GM19035 (cell line): Measurements from ENCODE around the gene PDZD4.

Experiments
- ATAC-seq: cut with Tn5 transposase; IDR thresholded peaks from one replicate; pipeline ENCODE4 v1.9.1; 2021; ENCODE audit not compliant: unreplicated experiment

Gene PDZD4, protein sequence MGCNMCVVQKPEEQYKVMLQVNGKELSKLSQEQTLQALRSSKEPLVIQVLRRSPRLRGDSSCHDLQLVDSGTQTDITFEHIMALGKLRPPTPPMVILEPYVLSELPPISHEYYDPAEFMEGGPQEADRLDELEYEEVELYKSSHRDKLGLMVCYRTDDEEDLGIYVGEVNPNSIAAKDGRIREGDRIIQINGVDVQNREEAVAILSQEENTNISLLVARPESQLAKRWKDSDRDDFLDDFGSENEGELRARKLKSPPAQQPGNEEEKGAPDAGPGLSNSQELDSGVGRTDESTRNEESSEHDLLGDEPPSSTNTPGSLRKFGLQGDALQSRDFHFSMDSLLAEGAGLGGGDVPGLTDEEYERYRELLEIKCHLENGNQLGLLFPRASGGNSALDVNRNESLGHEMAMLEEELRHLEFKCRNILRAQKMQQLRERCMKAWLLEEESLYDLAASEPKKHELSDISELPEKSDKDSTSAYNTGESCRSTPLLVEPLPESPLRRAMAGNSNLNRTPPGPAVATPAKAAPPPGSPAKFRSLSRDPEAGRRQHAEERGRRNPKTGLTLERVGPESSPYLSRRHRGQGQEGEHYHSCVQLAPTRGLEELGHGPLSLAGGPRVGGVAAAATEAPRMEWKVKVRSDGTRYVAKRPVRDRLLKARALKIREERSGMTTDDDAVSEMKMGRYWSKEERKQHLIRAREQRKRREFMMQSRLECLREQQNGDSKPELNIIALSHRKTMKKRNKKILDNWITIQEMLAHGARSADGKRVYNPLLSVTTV

DNA sequence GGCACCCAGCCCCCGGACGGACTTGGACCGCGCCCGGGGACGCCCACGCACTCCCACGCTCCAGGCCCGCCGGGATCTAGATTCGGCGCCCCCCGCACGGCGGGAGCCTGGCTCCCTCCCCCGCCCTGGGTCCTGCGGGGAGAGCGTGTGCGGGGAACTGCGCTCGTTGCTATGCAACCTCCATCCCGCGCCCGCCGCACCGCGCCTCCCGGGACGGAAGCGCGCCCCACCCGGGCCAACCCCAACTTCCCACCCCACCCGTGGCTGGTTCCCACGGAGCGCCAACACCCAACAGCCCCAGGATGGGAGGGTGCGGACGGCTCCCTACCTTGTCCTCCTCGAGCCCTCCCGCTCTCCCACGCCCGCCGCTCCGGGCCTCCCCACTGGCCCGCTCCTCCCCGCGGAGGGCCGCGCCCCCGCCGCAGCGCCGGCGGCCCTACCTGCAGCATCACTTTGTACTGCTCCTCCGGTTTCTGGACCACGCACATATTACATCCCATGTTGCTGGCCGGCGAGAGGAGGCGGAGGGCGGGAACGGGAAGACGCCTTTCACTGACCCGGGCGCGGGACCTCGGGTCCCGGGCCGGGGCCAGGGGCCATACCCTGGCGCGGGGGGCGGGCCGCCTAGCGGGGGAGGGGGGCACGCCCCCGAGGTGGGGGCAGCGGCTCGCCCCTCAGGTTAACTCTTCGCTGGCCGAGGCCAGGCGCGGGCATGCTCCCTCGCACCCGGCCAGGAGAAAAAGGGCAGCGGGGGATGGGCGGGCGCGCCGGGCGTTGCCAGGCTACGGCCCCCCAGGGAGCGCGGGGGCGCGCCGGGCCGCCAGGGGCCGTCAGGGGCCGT is at the start of gene PDZD4:
TSS of gene PDZD4 (minus strand) at position 746 of the 841 bp plus-strand sequence. CDS start at position 500, 246 bp downstream.
- no peak for ATAC-seq

DNA sequence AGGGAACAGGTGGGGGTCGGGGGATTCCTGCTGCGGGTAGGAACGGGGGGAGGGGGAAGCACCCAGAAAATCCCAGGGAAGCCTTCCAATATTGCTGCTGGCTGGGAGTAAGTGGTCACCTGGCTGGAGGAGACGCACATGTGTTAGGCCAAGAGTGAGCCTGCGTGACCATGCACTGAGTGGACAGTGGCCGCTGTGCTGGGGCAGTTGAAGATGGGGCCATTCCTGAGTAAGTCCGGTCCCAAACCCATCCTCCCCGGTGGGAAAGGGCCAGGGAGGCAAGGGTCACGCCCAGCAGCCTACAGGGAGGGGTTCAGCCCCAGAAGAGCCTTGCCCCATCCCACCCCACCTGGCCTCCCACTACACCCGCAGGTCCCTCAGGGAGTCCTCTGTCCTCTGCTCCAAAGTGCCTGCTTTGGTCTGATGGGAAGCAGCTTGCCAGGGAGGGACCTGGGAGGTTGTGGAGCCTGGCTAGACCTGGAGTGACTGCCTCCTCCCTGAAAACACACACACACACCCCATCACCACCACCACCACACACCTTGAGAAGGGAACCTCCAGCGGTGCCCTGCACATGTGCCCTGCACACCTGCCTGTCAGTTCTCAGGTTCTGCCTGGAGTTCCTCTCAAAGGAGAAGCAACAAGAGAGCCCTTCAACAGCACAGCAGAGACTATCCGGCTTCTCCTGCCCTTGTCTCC is 49.5 kb upstream of the PDZD4 start:
- no peak for ATAC-seq

DNA sequence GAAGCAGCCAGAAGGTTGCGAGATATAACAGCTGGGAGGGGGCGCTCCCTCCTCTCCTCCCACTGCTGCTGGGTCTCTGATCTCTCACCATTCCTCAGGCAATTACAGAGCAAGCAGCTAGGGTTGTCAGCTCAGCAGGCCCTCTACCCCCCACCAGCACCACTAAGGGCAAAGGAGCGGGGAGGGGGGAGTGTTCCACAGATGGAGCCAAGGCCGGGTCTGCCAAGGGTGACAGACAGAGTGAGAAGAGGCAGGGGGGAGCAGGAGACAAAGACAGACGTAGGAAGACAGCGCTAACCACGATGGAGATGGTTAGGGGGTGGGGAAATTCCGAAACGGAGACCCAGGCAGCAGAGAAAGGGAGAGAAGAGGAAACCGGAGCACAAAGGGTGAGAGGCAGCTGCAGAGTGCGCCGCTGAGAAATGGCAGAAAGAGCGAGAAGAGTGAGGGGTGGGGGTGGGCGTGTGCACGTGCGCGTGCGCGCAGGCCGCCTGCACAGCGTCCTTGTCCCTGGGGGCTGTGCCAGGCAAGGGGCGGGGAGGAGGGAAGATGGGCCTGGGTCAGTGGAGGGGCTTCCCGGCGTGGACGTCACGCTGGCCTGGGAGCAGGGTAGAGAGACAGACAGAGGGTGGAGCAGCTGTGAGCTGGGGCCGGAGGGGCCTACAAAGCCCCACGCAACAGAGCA is 48.8 kb upstream of the PDZD4 start:
- ATAC-seq: no peak

DNA sequence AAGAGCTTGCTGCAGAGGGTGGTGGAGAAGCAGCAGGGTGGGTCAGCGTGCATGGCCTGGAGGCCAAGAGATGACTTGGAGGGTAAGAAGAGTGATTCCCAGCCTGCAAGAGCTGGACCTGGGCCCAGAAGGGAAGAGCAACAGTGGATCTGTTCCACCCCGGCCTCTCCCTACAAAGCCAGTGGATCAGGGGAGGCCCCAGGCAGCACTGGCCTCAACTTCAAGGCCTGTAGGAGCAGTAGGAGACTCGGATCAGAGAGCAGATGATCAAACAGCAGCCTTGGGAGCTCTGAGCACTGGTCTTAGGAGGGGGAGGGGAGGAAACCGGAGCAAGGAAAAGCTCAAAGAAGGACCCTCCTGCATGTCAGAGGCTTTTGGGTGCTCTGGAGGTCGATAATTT is 48.0 kb upstream of the PDZD4 start:
- ATAC-seq: no peak

DNA sequence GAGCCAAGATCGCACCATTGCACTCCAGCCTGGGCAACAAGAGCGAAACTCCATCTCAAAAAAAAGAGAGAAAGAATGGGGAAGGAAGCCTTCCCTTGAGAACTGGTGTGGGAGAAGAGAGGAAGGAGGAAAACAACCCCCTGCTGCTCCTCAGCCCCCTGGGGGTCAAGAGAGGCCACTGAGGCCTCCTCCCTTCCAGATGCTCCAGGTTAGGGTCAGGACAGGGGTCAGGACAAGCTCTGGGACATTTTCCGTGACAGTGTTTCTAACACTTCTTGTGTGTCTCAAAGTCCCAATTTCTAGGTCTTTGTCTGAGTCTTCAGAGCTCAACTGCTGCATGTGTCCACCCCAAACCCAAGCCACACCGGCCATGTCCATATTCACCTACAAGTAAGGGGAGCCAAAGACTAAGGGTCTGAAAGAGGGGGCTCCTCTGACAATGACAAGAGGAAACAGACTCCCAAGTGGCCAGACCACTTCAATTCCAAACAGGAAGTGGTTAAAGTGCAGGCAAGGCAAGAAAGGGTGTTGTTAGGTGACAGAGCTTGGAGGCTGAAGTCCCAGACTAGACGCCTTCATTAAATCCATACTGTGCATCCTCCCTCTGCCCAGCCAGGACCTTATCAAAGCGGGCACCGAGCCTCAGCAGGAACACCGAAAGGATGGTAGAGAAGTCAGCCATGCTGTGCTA is 47.4 kb upstream of the PDZD4 start:
- ATAC-seq: no peak

DNA sequence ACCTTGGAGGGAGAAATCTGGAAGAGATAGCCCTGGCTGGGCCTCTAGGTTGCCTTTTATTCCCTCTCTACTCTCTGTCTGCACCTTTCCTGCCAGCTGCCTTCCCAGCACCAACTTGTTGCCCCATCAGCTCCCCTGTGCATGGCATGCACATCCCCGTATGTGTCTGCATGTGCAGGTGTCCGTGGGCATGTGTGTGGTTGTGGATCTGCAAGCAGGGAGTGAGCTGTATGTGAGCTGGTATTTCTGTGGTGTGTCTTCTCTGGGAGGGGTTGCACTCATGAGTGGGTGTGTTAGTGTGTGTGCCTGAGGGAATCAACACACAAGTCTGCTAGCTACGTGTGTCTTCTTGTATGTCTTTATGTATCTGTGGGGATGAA is 45.8 kb upstream of the PDZD4 start:
- no peak for ATAC-seq

DNA sequence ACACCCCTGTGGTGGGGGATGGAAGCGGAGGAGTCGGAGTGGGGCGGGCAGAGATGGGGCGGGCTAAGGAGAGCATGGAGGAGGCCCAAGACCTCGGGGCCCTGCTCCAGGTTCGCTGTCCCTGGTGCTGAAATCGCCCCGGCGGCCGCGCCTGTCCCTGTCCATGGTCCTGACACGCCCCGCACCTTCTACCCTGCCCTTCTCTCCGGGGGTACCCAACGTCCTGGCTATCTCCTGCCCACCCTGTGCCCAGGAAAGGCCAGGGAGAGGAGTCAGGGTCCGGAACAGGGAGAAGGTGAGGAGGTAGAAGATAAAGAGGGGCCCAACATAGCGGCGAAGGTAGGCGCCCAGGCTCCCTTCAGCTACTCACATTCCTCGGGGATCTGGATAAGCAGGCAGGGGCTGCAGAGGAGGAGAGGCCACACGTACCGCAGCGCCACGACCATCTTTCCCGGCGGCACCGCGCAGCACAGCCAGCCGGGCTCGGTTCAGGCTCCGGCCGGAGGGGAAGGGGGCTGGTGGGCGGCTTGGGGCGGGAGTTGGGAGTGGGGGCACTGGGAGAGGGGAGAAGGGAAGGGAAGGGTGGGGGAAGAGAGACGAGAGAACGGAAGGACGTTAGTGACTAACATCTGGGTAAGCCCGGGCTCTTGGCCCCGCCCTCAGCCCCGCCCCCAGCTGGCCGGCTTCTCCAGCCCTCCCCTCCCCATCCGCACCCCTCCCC is 45.2 kb upstream of the PDZD4 start:
- ATAC-seq: no peak

DNA sequence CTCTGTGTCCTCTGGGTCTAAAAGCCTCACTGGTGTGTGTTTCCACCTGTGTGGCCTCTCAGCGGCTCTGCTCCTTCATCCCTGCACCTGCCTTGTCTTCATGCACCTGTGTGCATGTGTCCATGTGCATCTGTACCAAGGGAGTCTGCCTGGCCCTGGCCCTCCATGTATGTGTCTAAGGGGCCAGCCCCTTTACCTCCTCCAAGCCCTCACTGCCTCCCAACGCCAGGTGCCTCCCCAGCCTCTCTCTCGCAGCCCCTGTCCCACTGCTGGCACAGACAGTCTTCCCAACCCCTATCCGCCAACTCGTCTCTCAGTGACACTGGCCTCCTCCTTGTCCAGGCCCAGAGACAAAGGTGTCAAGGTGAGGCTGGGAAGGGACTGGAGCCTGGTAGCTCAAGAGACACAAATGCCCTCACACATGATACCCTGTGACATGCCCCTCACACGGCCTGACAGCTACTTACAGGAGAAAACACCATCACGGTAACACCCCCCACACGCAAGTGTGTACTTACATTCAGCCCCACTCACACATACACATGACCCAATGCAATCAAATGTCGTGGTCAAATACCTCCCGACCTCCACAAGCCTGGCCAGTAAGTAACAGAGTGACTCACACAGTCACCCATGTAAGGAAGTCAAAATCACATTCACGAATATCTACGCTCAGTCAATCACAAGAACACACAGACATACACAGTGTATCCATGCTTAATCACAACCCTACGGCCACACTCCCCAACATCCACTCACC is 44.2 kb upstream of the PDZD4 start:
- no peak for ATAC-seq

DNA sequence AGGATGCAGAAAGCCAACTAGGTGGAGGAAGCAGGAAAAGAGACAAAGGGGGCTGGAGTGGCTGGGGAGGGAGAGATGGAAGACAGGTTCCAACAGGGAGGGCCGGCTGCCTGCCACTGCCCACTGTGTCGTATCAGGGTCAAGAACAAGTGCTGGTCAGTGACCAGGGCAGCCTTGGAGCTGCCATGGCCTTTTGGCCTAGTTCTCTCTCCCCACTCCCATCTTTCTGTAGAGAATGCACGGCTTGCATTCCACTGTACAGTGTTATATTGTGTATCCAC is 43.7 kb upstream of the PDZD4 start:
- no peak for ATAC-seq

DNA sequence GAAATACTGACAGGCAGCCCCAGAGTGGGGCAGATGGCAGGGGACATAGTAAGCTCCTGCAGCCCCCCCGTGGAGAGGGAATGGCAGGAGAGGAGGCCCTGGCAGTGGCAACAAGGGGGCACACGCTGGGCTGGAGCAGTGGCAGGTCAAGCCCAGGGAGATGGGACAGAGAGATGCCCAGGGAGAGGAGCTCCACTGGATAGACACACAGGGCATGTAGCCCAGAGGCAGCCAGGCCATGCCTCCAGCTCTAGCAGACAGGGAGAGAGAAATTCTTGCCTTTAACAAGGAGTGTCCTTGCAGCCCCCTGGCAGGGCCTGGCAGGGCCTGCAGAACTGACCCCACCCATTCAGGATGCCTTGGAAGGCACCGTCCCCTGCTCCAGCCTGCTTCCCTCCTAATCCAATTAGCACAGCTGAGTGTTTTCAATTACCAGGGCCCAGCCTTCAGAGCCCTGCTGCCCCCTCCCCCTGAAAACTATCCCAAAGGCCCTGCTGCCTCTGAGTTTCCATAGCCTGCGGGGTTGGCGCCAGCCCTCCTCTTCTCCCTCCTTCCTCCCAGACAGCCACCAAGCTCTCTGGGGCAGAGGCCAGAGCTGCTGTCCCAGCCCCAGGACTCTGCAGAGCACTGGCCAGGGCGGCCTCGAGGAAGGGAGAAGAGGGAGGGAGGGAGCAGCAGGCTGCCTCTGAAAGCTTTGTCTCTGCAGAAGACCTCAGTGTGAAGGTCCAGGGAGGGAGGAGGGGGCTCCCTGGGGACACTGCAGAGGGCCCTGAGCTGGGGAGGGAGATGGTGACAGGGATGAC is 43.1 kb upstream of the PDZD4 start:
- ATAC-seq: no peak

DNA sequence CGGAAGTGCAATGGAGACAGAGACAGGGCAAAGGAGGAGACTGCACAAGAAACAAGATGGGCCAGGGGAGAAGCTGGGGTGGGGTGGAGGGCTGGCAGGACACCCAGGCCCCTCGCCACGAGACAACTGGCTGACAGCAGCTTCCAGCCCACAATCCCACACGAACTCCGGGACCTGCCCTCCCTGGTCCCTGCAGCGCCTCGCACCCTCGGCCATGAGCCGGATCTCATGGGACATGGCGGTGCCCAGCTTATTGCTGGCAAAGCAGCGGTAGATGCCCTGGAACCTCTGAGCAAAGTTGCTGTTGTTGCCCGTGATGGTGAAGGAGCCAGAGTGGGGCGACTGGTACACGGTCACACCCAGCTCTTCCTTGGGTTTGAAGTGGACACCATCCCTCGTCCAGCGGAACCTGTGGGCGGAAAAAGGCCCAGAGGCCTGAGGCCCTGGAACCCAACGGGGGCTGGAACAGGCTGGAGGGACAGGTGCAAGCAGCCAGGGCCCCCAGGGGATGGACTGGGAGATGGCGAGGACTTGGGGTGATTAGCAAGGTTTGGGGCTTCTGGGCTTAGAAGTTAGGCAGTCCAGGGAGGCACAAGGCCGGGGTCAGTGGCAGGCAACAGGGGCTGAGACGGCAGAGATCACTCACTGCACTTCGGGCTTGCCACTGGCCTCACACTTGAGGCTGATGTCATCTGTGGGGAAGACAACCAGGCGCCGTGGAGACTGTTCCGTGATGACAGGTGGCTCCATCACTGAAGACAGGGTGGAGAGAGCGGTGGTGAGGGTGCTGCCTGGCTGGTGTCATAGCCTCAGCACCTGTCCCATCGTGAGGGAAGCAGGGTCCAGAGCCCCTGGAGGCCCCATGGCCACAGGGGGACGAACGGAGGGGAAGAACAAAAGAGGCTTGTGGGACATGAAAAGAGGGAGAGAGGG is 41.9 kb upstream of the PDZD4 start:
- ATAC-seq: no peak

DNA sequence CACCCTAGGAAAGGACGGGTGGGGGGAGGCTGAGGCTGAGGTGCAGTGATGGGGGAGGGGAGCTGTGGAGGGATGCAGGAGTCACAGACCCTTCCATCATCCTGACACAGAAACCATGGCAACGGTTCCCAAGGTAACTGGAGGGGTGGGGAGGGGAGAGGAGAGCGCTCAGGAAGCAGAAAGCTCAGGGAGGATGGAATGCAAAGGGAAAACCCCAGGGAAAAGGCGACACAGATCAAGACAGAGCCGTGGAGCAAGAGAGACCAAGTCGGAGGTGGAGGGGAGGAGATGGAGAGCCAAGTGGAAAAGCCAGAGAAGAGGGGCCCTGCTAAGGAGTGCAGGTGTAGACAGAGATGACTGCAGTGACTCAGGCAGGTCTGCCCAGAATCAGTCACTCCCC is 41.1 kb upstream of the PDZD4 start:
- no peak for ATAC-seq

DNA sequence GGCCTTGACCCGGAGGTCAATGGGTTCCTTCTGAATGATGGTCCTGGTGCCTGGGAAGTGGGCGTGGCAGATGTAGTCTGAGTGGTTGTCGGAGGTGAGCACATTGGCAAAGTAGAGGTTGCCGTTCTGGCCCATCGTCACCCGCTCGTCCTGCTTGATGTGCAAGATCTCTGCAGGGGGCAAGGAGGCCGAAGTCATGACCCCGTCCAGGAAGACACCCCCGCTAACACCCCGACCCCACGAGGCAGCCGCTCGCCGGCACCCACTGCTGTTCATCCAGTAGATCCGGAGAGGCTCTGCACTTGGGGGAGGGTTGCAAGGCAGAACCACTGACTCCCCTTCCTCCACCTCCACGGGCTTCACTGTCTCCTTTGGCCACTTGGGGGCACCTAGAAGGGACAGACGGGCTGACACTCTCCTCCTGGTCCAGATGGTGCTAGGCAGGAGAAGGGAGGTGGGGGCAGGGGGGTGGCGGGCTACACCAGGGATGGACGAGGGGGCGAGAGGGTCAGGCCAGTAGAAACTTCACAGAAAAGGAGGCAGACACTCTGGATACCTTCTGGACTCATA is 40.5 kb upstream of the PDZD4 start:
- ATAC-seq: no peak

DNA sequence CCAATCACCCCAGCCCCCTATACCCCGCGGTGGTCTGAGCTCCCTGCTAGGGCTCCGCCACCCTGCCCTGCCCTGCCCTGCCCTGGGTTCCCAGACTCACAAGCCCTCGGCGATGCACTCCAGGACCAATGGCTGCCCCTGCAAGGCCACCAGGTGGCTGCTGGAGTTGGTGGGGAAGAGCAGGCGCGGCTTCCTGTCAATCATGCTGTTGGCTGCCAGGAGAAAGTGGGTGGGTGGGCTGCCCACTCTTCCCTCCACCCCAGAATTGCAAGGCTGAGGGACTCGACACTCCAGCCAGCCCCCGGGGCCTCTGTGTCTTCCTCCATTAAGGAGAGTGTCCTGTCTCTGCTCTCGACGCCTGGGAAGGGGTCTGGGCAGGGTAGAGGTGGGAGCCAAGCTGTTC is 39.9 kb upstream of the PDZD4 start:
- no peak for ATAC-seq

DNA sequence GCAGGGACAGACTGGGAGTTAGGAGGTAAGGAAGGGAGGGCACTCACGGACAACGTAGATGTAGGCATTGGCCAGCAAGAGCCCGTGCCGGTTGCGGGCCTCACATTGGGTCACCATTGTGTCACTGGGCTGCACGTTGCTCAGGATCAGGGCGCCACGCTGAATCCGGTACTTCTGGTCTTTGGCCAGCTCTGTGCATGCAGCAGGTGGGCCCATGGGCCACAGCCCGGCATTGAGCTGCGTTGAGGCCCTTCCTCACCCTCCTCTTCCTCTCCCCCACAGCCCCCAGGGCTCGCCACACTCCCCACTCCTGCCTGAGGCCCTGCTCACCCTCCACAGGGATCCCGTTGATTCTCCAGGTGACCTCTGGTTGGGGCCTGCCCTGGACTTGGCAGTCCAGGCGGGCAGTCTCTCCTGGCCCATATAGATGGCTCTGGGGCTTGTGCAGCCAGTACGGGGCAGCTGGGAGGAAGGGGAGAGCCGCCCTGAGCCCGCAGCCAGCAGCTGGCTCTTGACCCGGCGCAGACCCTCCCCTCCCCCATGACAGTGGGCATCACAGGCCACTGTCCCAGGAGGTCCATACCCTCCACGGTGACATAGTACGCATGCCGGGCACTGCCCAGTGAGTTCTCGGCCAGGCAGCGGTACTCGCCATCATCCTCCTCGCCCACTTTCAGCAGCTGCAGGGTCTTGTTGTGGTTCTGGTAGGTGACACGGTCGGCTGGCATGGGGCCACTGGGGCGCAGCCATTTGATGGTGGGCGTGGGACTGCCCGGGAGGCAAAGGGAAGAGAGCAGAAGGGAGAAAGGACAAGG is 39.3 kb upstream of the PDZD4 start:
- ATAC-seq: no peak
